IPS DF 4.7 (cell line): Measurements from ENCODE around the gene MUS81.

Source experiments
- DNase-seq: peaks from one replicate; pipeline ENCODE4 v3.0.0-alpha.2; 2013; ENCODE audit warnings: low spot score; ENCODE audit errors: extremely low read depth

Gene MUS81

DNA sequence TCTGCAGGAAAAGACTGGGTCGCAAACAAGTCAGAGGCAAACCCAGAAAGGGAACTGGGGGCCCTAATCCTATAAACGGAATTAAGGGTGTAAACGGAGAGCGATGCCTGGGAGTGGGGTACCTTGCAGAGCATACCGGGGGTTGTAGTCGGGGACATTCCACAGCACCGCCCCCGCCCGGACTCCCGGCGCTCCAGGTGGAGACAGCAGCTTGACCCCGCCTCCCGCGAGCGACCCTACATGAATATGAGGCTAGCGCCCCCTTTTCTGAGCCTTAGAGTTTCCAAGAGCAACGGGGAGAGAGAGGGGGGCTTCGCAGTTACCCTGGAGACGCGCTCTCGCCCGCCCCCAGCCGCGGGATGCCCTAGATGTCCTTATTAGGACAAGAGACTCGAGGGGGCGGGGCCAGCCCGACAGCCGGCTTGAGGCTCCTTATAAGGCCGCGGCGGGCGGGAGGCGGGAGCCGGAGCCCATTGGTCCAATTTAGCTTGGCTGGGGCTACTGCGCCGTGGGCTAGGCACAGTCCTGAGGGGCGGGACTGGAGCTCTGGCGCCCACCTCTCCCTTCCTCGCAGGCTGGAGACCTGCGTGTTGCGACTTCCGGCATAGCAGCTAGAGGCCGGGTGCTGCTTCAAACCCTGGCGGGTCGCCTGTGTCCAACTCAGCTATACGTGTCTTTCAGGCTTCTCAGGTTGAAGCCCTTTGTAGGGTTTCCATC lies 980 bp upstream of the MUS81 start:
- DNase-seq = peak; percentile 93

DNA sequence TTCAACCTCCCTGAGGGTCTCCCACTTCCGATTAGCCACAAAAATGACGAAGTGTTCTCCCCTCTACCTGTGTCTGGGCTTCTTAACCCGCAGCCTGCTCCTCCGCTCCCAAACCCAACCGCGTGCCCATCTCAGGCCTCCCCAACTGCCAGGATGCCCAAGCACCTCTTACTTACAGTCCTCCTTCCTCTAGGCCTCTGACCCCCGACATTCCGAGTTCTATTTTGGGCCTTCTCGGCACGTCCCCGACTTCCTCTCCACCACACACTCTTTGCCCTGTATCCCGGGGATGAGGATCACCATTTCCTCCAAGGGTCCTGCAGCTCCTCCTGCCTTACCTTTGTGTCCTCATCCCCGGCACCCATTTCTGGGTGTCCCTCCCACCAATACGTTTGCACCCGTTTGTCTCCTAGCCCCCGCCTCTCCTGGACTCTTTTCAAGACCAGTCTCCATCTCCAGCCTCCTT lies 388 bp upstream of the MUS81 start:
- DNase-seq = no peak

DNA sequence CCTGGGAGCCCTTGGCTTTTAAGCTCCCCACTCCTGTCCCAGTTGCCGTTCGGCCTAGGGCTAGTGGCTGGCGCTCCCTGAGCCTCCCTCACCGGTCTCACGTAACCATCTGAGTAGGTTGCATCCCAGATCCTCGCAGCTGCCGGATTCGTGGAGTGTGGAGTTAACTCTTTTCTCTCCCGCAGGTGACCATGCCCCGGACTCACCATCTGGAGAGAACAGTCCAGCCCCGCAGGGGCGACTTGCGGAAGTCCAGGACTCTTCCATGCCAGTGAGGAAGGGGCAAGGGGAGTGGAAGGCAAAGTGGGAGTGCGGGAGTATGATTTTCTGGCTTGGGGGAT lies 902 bp downstream of the MUS81 start:
- no peak for DNase-seq

DNA sequence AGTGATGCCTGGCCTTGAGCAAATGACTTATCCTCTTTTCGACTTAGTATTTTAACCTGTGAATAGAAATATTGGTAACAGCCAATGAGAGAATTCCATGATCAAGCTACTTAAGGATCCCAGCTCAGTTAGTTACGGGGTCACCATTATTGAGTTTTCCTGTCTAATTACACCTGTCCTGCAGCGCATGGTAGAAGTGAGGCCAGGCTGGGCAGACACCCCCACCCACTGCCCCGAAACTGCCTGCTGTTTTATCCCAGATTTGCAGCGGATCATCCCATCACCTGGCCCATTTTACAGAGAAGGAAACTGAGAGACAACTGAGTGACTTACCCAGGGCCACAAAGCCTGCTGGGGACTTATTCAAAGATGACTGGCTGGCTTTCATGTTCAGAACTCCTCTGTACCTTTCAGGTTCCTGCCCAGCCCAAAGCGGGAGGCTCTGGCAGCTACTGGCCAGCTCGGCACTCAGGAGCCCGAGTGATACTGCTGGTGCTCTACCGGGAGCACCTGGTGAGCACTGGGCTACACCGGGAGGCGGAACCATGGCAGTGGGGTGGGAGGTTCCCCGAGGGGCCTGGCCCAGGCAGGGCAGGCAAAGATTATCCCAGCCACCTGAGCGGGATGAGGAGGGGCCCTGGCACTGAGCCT lies 1.4 kb downstream of the MUS81 start:
- no peak for DNase-seq

DNA sequence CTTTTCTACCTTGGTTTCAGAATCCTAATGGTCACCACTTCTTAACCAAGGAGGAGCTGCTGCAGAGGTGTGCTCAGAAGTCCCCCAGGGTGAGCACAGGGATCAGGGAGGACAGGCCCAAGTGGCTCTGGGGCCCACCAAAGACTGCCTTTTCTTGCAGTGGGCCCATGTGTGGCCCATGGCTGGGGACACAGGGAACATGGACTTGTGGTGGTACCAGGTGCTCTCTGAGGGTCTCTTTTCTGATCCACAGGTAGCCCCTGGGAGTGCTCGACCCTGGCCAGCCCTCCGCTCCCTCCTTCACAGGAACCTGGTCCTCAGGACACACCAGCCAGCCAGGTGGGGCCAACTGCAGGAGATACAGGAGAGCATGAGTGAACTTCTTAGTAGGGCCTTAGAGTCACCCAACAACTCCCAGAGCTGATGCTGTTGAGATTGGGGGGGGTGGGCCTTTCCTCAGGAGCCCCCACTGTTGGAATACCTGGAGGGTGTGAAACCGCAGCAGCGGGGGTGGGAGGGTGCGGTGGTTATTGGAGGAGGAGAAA lies 2.0 kb downstream of the MUS81 start:
- DNase-seq = no peak

DNA sequence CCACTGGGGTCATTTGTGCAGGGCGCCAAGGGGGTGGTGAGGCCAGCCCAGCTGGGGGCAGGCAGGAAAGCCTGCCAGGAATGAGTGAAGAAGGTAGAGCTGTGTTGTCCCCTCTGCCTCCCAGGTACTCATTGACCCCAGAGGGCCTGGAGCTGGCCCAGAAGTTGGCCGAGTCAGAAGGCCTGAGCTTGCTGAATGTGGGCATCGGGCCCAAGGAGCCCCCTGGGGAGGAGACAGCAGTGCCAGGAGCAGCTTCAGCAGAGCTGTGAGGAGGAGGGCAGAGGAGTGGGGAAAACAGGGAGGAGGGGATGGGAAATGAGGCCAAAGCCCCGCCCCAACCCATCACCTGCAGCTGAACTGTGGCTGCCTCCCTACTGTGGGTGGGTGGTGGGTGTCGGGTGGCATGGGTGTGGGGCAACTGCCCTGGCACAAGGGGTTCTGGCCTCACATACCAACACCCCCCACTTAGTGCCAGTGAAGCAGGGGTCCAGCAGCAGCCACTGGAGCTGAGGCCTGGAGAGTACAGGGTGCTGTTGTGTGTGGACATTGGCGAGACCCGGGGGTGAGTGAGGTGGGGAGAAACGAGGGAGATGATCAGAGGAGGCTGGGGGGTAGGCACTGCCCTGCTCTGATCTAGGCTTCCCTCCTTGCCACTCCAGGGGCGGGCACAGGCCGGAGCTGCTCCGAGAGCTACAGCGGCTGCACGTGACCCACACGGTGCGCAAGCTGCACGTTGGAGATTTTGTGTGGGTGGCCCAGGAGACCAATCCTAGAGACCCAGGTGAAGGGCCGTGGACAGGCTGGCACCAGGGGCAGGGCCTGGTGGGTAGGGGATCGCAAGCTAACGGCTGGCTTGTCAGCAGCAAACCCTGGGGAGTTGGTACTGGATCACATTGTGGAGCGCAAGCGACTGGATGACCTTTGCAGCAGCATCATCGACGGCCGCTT lies 3.0 kb downstream of the MUS81 start:
- DNase-seq = no peak

DNA sequence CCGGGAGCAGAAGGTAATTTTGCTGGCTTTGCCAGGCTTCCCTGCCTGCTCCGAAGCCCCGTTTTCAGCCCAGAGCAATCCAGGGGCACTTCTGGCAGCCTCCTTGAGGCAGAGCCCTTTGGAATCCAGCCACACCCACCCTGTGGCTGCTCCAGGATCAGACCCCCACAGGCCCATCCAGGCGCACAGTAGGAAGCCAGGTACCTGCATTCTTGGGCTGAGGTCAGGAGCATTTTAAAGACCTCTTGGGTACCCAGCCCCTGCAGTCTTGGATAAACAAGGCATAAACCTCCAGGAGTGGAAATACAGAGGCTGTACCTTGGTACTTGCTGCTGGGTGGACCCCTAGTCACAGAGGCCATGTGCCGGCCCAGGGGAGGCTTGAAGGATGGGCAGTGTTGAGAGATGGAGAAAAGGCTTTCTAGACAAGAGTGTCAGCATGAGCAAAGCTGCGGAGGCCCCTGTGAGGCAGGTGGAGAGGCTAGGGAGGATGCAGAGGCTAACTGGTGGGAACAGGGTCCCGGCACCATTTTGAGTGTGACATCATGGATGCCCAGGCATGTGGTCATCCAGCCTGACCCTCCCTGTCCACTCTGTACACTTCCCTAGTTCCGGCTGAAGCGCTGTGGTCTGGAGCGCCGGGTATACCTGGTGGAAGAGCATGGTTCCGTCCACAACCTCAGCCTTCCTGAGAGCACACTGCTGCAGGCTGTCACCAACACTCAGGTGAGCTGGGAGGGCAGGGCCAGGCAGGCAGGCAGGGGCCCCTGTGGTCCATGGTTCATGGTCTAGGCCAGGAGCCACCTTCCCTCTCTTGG lies 3.9 kb downstream of the MUS81 start:
- no peak for DNase-seq

DNA sequence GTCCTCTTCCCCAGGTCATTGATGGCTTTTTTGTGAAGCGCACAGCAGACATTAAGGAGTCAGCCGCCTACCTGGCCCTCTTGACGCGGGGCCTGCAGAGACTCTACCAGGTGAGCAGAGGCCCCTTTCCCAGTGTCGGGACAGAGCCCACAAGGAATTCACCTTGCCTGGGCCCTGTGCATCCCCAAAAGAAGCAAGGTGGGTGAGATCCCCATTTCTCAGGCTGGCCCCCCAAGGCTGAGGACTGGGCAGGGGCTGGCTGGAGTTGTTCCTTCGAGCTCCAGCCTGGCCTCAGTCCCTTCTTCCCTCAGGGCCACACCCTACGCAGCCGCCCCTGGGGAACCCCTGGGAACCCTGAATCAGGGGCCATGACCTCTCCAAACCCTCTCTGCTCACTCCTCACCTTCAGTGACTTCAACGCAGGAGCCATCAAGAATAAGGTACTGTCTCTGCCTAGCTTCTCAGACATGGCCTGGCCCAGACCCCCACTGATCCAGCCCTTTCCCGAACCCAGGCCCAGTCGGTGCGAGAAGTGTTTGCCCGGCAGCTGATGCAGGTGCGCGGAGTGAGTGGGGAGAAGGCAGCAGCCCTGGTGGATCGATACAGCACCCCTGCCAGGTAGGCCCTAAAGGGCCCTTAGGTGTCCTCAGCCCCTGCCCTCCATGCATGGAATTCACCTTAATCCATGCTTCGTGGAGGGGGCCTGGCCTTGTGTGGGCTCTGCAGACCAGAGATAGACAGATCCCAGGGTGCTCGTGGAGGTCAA lies 4.7 kb downstream of the MUS81 start:
- DNase-seq = no peak

DNA sequence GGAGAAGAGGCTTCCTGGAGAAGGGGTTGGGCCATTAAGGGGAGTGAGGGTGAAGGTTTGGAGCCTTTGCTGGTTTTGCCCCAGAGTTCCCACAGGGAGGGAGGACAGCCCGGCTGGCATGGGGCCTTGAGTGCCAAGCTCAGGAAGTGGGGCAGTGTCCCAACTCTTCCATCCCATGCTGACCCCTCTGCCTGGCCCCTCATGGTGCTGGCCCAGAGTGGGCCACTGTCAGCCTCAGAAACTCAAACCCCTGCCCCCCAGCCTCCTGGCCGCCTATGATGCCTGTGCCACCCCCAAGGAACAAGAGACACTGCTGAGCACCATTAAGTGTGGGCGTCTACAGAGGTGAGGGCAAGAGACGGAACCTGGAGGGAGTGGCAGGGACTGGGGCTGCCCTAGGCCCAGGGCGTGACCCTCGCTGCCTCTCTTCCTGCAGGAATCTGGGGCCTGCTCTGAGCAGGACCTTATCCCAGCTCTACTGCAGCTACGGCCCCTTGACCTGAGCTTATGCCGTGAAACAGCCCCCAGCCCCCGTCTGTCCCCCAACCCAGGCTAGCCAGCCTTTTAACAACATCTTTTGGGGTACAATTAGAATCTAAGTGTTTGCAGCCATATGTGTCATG lies 5.4 kb downstream of the MUS81 start:
- no peak for DNase-seq

DNA sequence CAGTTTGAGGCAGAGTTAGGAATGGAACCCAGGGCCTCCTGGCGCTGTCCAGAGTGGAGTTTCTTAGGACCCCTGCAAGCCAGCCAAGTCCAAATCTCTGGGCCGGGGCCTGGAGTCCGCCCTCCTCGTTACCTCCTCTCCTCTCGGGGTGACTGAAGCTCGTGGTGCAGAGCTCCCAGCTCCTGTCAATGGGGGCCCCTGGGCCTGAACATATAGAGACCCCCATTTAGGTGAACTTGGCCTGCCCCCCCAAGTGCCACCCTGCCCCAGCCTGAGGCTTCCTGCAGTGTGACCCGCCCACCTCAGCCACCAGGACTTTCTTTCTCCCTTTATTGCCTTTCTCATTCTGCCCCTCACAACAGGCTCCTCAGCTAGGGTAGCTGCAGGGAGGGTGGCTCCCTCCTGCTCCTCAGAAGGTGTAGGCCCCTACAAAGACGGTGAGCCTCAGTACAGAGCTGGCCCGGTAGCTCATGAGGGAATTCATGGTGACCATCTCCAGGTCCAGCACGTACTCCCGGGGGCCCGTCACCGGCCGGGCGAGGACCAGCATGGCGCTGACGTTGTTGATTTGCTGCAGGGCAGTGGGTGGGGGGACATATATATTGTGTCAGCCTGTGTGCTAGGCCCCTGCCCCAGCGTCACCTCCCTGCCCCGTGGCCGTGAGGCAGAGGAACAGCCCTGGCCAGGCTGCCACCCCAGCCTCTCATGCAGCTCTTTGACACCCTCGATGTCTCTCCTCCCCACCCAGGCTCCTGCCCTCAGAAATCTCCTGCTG lies 6.5 kb downstream of the MUS81 start:
- no peak for DNase-seq

DNA sequence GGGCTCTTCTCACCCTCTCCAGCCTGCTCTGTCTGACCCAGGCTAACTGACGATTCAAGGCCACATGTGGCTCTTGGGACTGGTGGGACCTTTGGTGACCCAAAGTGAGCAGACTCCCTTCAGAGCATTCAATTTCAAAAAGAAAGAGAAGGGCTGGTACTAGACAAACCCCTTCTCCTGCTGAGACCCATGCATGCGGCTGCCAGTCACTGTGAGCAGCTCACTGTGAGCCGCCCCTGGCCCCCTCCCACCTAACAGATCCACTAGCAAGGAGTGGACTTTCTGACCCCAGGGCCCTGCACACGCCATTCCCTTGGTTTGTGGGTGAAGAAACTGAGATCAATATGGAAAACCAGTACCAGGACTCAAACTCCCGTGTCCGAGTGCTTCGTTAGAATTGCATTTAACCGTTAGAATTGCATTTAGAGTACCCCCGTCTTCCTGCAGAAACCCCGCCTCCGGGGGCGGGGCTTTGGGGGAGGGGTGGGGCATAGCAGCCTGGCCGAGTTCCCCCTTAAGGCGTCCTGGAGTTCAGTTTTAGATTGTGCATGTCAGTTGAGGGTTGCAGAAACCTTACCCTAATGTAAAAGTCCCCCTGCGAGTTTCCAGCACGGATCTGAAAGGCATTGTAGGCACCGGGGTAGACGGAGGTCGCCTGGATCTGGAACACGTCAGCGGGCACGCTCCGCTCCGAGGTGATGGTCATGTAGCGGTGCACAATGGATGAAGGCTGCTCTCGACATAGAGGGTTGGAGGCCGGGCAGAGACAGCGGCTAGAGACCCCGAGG lies 7.2 kb downstream of the MUS81 start:
- no peak for DNase-seq

DNA sequence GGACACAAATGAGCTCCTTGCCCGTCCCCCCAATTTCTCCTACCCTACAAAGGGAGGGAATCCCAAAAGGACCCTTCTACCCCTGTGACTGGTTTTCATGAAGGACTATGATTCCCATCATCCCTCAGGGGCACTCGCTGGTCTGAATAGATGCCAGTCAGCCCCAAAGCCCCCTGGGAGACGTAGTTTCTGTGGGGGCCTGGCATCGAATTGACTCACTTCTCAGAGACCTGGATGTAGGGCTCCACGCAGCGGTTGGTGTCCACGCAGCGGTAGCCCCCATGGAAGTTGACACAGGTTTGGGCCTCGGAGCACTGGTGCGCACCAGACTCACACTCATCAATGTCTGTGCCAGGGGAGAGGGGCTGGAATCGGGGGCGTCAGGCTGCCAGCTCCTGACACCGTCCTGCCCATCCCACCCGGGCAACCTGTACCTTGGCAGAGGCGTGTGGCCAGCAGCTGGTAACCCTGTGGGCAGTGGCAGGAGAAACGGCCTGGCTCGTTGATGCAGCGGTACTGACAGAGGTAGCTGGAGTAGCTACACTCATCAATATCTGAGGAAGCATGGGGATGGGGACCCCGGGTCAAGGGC lies 7.9 kb downstream of the MUS81 start:
- DNase-seq = no peak

DNA sequence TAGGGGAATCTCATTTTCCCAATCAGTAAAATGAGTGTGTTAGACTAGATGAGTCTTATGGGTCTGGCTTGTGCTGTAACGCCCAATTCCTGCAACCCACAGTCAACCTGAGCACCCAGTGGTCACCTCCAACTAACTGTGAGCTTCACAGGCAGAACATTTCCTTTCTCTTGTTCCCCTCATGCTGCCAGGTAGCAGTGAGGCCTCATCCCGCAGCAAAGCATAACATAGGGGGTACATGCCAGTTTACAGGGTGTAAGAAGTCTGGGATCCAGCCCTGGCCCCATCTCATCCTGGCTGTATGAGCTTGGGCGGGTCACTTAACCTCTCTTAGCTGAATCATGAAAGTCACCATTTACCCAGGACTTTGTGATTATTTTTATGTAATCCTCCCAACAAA lies 8.7 kb downstream of the MUS81 start:
- DNase-seq = no peak

DNA sequence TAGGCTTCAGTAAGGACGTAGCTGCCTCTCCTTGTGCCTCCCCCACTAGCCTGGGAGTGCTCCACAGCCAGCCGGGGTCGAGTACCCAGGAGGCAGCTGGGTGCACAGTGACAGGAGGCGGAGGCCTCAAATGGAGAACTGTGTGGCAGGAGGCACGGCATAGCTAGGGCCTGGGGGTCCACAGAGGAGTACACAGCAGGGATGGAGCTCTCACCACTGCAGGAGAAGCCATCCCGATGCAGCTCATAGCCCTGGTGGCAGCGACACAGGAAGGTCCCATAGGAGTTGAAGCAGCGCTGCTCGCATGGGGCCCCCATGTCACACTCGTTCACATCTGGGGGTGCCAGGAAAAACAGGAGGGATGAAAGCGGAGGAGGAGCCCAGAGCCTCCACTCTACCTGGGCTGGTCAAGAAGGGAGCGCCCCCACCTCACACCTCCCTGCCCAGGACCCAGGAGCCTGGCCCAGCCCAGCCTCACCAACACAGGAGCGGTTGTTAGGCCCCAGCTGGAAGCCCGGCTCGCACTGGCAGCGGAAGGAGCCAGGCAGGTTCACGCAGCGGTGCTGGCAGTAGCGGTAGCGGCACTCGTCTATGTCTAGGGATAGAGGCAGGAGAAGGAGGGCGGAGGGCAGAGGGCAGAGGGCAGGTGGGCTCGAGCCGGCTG lies 9.5 kb downstream of the MUS81 start:
- DNase-seq = no peak

DNA sequence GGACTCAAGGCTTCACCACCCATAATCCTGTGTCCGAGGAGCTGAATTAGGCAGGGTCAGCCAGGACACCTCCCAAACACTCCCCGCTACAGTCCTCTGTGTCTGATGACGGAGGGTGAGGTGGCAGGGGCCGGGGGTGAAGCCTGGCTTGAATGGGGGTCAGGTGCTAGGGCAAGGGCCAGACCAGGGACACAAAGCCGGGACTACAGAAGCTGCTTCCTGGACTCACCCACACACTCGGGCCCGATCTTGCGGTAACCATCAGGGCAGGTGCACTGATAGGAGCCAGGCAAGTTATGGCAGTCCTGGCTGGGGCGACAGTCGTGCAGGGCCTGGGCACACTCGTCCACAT lies 10.1 kb downstream of the MUS81 start:
- no peak for DNase-seq

DNA sequence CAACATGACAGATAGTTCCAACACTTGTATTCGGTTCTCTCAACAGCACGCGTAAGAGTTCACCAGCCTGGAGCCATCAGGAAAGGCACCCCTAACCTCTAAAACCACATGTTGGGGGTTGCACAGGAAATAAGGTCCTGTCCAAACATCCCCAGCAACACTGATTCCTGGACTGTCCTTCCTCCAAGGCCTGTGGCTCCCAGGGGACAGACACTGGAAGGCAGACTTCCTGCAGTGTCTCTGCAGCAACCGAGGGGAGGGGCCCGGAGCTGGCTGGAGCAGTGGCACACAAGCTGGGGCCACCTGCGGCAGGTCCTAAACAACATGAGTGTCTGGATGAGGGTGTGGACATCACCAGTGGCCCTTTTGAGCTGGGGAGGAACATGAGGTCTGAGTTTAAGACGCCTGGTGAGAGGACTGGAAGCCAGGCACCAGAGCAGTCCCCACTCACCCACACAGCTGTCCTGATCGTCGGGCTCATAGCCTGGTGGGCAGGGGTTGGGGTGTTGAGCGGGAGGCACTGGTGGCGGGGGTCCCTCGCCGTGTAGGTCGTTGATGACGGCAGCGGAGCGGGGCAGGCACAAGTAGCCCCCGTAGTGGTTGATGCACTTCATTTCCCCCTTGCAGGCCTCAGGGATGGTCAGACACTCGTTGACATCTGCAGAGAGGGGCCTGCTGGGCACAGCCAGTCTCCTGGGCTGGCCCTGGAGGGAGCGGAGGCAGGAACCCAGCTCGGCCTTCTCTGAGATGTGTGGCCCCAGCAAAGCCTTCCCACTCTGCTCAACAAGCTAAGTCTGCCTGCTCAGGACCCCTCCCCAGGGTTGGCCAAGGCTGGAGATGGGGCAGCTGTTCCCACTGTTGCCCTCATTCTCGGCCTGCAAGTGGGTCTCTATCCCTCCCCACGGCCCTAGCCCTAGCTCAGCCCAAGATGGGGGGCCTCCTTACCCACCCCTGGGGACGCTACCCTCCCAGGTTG lies 10.8 kb downstream of the MUS81 start:
- DNase-seq = no peak
